Liver (tissue), 9 donors: Measurements from ENCODE around the gene NFKBIB. TPM values are rescaled to one million over a fixed set of nuclear protein-coding genes. Genes with fewer than 3 reads are reported as not detected.

Source experiments
- DNase-seq: peaks from one replicate; pipeline ENCODE4 v3.0.0-alpha.2; 2017; ENCODE audit warnings: low spot score
- H3K27ac ChIP-seq, 2 donors: one replicate each; pipeline ENCODE4 v1.7.0; 2013; ENCODE audit warnings: inconsistent platforms in 2 of 2, low read length in 2 of 2, control low read depth in 1 of 2, low read depth in 1 of 2, mild to moderate bottlenecking in 1 of 2
- H3K27me3 ChIP-seq, 4 donors: one replicate each; pipeline versions ENCODE4 v1.6.1 to v1.7.0; 2013; ENCODE audit warnings: low read length in 3 of 4, inconsistent platforms in 1 of 4, mild to moderate bottlenecking in 1 of 4, moderate library complexity in 1 of 4; ENCODE audit not compliant: control insufficient read depth in 4 of 4, insufficient read depth in 4 of 4
- H3K36me3 ChIP-seq, 4 donors: one replicate each; pipeline versions ENCODE4 v1.6.1 to v1.7.0; 2013; ENCODE audit warnings: low read length in 3 of 4, mild to moderate bottlenecking in 3 of 4, low read depth in 1 of 4, moderate library complexity in 1 of 4; ENCODE audit not compliant: control insufficient read depth in 4 of 4, insufficient read depth in 3 of 4
- H3K4me1 ChIP-seq, 4 donors: one replicate each; pipeline versions ENCODE4 v1.6.1 to v1.7.0; 2013; ENCODE audit warnings: low read length in 3 of 4, mild to moderate bottlenecking in 3 of 4, moderate library complexity in 1 of 4; ENCODE audit not compliant: control insufficient read depth in 4 of 4, insufficient read depth in 4 of 4
- H3K4me3 ChIP-seq, 3 donors: one replicate each; pipeline versions ENCODE4 v1.6.1 to v1.7.0; 2013; ENCODE audit warnings: low read length in 3 of 3, control low read depth in 1 of 3, low read depth in 1 of 3, mild to moderate bottlenecking in 1 of 3
- H3K9ac ChIP-seq, 2 donors: one replicate each; pipeline ENCODE4 v1.7.0; 2013; ENCODE audit warnings: low read length in 2 of 2, mild to moderate bottlenecking in 2 of 2, moderate library complexity in 2 of 2, control low read depth in 1 of 2, low read depth in 1 of 2
- H3K9me3 ChIP-seq, 4 donors: one replicate each; pipeline versions ENCODE4 v1.6.1 to v1.7.0; 2013; ENCODE audit warnings: low read length in 3 of 4; ENCODE audit not compliant: control insufficient read depth in 4 of 4
- ATF3 ChIP-seq: IDR thresholded peaks from 2 replicates; pipeline ENCODE4 v1.6.1; 2016; ENCODE audit warnings: antibody characterized with exemption
- CTCF ChIP-seq: fragments of 150-350 bp; IDR thresholded peaks from 2 replicates; pipeline ENCODE4 v1.5.1; 2017; ENCODE audit warnings: improper control_type of control experiment, low read depth, low read length; ENCODE audit not compliant: missing input control
- EGR1 ChIP-seq, 2 donors: IDR thresholded peaks; 2 replicates each; pipeline ENCODE4 v1.6.1; 2016 to 2018; ENCODE audit warnings: antibody characterized with exemption in 2 of 2, low read depth in 2 of 2
- FOXA1 ChIP-seq: IDR thresholded peaks from 2 replicates; pipeline ENCODE4 v1.6.1; 2016; ENCODE audit warnings: antibody characterized with exemption
- FOXA2 ChIP-seq: IDR thresholded peaks from 2 replicates; pipeline ENCODE4 v1.6.1; 2016; ENCODE audit warnings: antibody characterized with exemption
- GABPA ChIP-seq, 2 donors: IDR thresholded peaks in 1 of 2; conservative IDR thresholded peaks in 1 of 2; 2 replicates each; pipeline ENCODE4 v1.6.1; 2016; ENCODE audit warnings: antibody characterized with exemption in 2 of 2, mild to moderate bottlenecking in 1 of 2, moderate library complexity in 1 of 2
- HNF4A ChIP-seq, 2 donors: conservative IDR thresholded peaks; 2 replicates each; pipeline ENCODE4 v1.6.1; 2016; ENCODE audit warnings: antibody characterized with exemption in 2 of 2, mild to moderate bottlenecking in 2 of 2
- HNF4G ChIP-seq: IDR thresholded peaks from 2 replicates; pipeline ENCODE4 v1.6.1; 2016; ENCODE audit warnings: antibody characterized with exemption
- JUND ChIP-seq, 2 donors: IDR thresholded peaks; 2 replicates each; pipeline ENCODE4 v1.6.1; 2016; ENCODE audit warnings: antibody characterized with exemption in 2 of 2
- MAX ChIP-seq: IDR thresholded peaks from 2 replicates; pipeline ENCODE4 v1.6.1; 2016; ENCODE audit warnings: antibody characterized with exemption
- NR2F2 ChIP-seq: IDR thresholded peaks from 2 replicates; pipeline ENCODE4 v1.6.1; 2016; ENCODE audit warnings: antibody characterized with exemption
- RAD21 ChIP-seq, 2 donors: IDR thresholded peaks; 2 replicates each; pipeline ENCODE4 v1.6.1; 2016; ENCODE audit warnings: antibody characterized with exemption in 2 of 2, mild to moderate bottlenecking in 2 of 2
- REST ChIP-seq: IDR thresholded peaks from 2 replicates; pipeline ENCODE4 v1.6.1; 2016; ENCODE audit warnings: antibody characterized with exemption, mild to moderate bottlenecking
- RXRA ChIP-seq, 2 donors: IDR thresholded peaks; 2 replicates each; pipeline ENCODE4 v1.6.1; 2017 to 2018; ENCODE audit warnings: antibody characterized with exemption in 2 of 2, mild to moderate bottlenecking in 1 of 2
- SP1 ChIP-seq: IDR thresholded peaks from 2 replicates; pipeline ENCODE4 v1.6.1; 2018; ENCODE audit warnings: antibody characterized with exemption, mild to moderate bottlenecking
- TAF1 ChIP-seq: conservative IDR thresholded peaks from 2 replicates; pipeline ENCODE4 v1.6.1; 2016; ENCODE audit warnings: antibody characterized with exemption, mild to moderate bottlenecking
- YY1 ChIP-seq: IDR thresholded peaks from 2 replicates; pipeline ENCODE4 v1.6.1; 2016; ENCODE audit warnings: antibody characterized with exemption, mild to moderate bottlenecking
- ZBTB33 ChIP-seq: IDR thresholded peaks from 2 replicates; pipeline ENCODE4 v1.6.1; 2016; ENCODE audit warnings: antibody characterized with exemption
- WGBS: extraction: QIAGEN DNeasy Blood & Tissue Kit; methylation state at CpG from one replicate; pipeline ENCODE4 v1.1.7; 2013; 5-methylcytosine and 5-hydroxymethylcytosine counted together
- polyA plus RNA-seq, 2 donors: library from polyadenylated mRNA; stranded (reverse) in 1 of 2; unstranded in 1 of 2; fragments of 200-250 nt in 1 of 2; fragments of >200 nt in 1 of 2; fragmentation: Nextera tagmentation in 1 of 2; extraction: Ambion mirVana in 1 of 2; gene quantifications; one replicate each; pipeline versions ENCODE4 v1.2.1 to v1.2.3, GENCODE V29; 2013 to 2015
- total RNA-seq, 2 donors: library from RNA; depleted of rRNA; stranded (reverse); fragments of >200 nt; gene quantifications; one replicate each; pipeline ENCODE4 v1.2.3, GENCODE V29; 2014
- donor health status: healthy.
- donor health status: healthy.
- donor health status: healthy.
- donor health status: healthy.
- donor health status: healthy.

NFKBIB gene
- total and polyA plus RNA-seq, 4 donors, result 8.0 to 25.4 (median 14.9) TPM

DNA sequence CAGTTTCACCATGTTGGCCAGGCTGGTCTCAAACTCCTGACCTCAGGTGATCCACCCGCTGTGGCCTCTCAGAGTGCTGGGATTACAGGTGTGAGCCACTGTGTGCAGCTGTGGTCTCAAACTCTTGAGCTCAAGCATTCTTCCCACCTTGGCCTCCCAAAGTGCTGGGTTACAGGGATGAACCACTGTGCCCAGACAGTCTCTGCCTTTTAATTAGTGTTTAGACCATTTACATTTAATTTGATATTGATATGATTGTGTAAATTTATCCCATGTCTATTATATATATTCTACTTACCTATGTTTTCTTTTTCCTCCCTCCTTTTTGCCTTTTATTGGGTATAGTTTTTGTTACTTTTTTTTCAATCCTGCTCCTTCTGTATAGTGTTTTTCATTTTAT is 1.9 kb downstream of the NFKBIB start:
- no peak overlapping the region for H3K4me3 ChIP-seq
- H3K4me1 ChIP-seq, result peaks cover 6 to 40% (median 17%) of the 10 kb centered on the region in 4 donors
- no peaks in the 10 kb centered on the region for H3K27me3 ChIP-seq
- H3K9me3 ChIP-seq, result peaks cover 0 to under 1% (median 0%) of the 10 kb centered on the region in 4 donors
- WGBS, result 96% methylated on average over 1 of the region's 1 CpG
- no peak for DNase-seq
- H3K27ac ChIP-seq, result no peak overlapping the region
- TF ChIP-seq RXRA (IDR thresholded peaks at IDR 0.05) (no peak), FOXA1 (no peak), HNF4G (no peak), ATF3 (no peak), RAD21 (IDR thresholded peaks at IDR 0.05) (no peak), HNF4A (conservative IDR thresholded peaks at IDR 0.05) (no peak)
- H3K9ac ChIP-seq, result no peak overlapping the region
- H3K36me3 ChIP-seq, result peaks cover 1 to 8% (median 5%) of the 10 kb centered on the region in 4 donors

DNA sequence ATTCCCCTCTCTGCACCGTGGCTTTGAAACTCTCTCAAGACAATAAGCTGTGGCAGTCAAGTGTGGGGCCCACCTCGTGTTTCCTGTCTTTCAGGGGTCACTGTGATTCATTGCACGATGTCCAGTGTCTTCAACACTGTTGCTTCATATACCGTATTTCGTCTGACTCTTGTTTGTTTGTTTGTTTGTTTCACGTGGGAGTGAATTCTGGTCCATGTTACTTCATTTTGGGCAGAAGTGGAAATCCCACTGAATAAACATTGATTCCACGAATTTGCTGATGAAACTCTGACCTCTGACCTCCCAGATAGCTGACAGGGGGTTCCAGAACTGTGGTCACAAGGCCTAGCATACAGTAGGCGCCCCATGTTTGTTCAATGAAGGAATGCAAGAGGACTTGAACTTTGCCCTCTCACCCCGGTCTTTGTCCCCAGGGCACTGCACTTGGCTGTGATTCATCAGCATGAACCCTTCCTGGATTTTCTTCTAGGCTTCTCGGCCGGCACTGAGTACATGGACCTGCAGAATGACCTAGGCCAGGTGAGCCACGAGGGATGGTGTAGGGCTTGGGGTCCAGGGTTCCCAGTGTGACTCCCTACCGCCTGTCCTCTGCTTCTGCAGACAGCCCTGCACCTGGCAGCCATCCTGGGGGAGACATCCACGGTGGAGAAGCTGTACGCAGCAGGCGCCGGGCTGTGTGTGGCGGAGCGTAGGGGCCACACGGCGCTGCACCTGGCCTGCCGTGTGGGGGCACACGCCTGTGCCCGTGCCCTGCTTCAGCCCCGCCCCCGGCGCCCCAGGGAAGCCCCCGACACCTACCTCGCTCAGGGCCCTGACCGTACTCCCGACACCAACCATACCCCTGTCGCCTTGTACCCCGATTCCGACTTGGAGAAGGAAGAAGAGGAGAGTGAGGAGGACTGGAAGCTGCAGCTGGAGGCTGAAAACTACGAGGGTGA is 5.1 kb downstream of the NFKBIB start:
- Histone ChIP-seq H3K27me3 (no peaks in the 10 kb centered on the region), H3K9ac (no peak overlapping the region), H3K9me3 (peaks cover 0 to 3% (median 0%) of the 10 kb centered on the region in 4 donors), H3K36me3 (peaks cover 10 to 21% (median 18%) of the 10 kb centered on the region in 4 donors), H3K4me1 (peaks cover 2 to 24% (median 7%) of the 10 kb centered on the region in 4 donors), H3K4me3 (no peak overlapping the region), H3K27ac (peak overlapping the region; percentile 77 to 82)
- TF ChIP-seq CTCF, result no peak
- TF ChIP-seq HNF4G, result peak; percentile 88
- peak; percentile 86 for TF ChIP-seq ATF3
- TF ChIP-seq EGR1 (IDR thresholded peaks at IDR 0.05; ENCODE audit: low read depth in 2 of 2), result peak in 1 of 2 donors; percentile 68
- TF ChIP-seq YY1, result peak; percentile 73
- TF ChIP-seq RXRA (IDR thresholded peaks at IDR 0.05), result peak; percentile 94 to 95
- TF ChIP-seq FOXA2, result peak; percentile 56
- no peak for TF ChIP-seq RAD21 (IDR thresholded peaks at IDR 0.05)
- peak; percentile 76 for TF ChIP-seq ZBTB33
- peak; percentile 33 for TF ChIP-seq REST
- TF ChIP-seq MAX, result no peak
- peak; percentile 97 to 98 for TF ChIP-seq HNF4A (conservative IDR thresholded peaks at IDR 0.05)
- TF ChIP-seq SP1, result peak; percentile 80
- TF ChIP-seq FOXA1, result peak; percentile 72
- TF ChIP-seq JUND (IDR thresholded peaks at IDR 0.05), result peak; percentile 56 to 76
- TF ChIP-seq TAF1, result no peak
- TF ChIP-seq NR2F2, result peak; percentile 97
- TF ChIP-seq GABPA (IDR thresholded peaks at IDR 0.05 in 1 of 2, conservative IDR thresholded peaks at IDR 0.05 in 1 of 2), result peak in 1 of 2 donors; percentile 40
- WGBS, result 72% methylated on average over 35 of the region's 35 CpGs
- no peak for DNase-seq
